HG03039 (cell line): ENCODE results near the gene ANXA4.

ENCODE experiments used
- ATAC-seq: cut with Tn5 transposase; IDR thresholded peaks from one replicate; pipeline ENCODE4 v1.9.1; 2021; ENCODE audit warnings: mild to moderate bottlenecking, moderate library complexity; ENCODE audit not compliant: unreplicated experiment

ANXA4 gene

GRCh38 chr2:69741575-69742321, at the start of gene ANXA4:
TSS of gene ANXA4 (plus strand) at chr2:69742134. CDS start at chr2:69781566, 39,432 bp downstream.
- ATAC-seq: peak; percentile 87

- ATAC-seq: no peak
Observed at GRCh38 chr2:69692424-69692823, 49.5 kb upstream of the ANXA4 start.

- no peak for ATAC-seq
Observed at GRCh38 chr2:69693059-69693774, 48.7 kb upstream of the ANXA4 start.

- no peak for ATAC-seq
Observed at GRCh38 chr2:69693775-69694450, 48.0 kb upstream of the ANXA4 start.

GRCh38 chr2:69694894-69695849, 46.8 kb upstream of the ANXA4 start:
- ATAC-seq: no peak

- ATAC-seq: no peak
Observed at GRCh38 chr2:69695850-69696216, 46.1 kb upstream of the ANXA4 start.

GRCh38 chr2:69700381-69700780, 41.6 kb upstream of the ANXA4 start:
- ATAC-seq: no peak

GRCh38 chr2:69701100-69701945, 40.6 kb upstream of the ANXA4 start:
- ATAC-seq: no peak

- ATAC-seq: no peak
Observed at GRCh38 chr2:69703189-69703588, 38.7 kb upstream of the ANXA4 start.

- no peak for ATAC-seq
Observed at GRCh38 chr2:69704446-69704845, 37.5 kb upstream of the ANXA4 start.

- no peak for ATAC-seq
Observed at GRCh38 chr2:69709290-69709689, 32.6 kb upstream of the ANXA4 start.

- no peak for ATAC-seq
Observed at GRCh38 chr2:69711971-69712370, 30.0 kb upstream of the ANXA4 start.

GRCh38 chr2:69714024-69714423, 27.9 kb upstream of the ANXA4 start:
- no peak for ATAC-seq

- peak; percentile 73 for ATAC-seq
Observed at GRCh38 chr2:69714539-69715220, 27.3 kb upstream of the ANXA4 start.

GRCh38 chr2:69715964-69716363, 26.0 kb upstream of the ANXA4 start:
- ATAC-seq: no peak

GRCh38 chr2:69716555-69717120, 25.3 kb upstream of the ANXA4 start:
- no peak for ATAC-seq

- ATAC-seq: no peak
Observed at GRCh38 chr2:69717186-69717585, 24.7 kb upstream of the ANXA4 start.

- no peak for ATAC-seq
Observed at GRCh38 chr2:69717861-69718273, 24.1 kb upstream of the ANXA4 start.
